GM21619 (cell line): ENCODE data around the gene DAW1.
A peak's percentile ranks its signal among the peaks of the same experiment; 100 is the strongest.

Experiments
- ATAC-seq: cut with Tn5 transposase; IDR thresholded peaks from one replicate; pipeline ENCODE4 v1.9.1; 2021; ENCODE audit not compliant: unreplicated experiment

Gene DAW1

DNA sequence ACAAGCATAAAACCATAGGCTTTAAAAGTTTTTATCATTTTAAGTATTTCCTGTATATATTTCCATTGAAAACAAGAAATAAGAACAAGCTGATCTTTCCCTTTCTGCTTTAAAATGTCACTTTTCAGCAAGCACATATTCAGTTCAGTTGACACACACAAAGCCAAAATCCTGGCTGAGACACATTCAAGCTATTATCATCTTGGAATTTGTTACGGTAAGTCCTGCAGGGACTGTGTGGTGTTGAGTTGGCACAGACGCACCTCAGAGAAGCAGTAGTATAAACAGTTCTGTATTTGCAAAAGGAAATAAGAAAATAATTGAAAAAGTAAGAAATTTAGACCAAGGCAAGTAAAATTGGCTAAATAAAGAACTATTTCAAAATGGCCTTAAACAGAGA, 10.4 kb upstream of the DAW1 start:
- ATAC-seq = no peak

DNA sequence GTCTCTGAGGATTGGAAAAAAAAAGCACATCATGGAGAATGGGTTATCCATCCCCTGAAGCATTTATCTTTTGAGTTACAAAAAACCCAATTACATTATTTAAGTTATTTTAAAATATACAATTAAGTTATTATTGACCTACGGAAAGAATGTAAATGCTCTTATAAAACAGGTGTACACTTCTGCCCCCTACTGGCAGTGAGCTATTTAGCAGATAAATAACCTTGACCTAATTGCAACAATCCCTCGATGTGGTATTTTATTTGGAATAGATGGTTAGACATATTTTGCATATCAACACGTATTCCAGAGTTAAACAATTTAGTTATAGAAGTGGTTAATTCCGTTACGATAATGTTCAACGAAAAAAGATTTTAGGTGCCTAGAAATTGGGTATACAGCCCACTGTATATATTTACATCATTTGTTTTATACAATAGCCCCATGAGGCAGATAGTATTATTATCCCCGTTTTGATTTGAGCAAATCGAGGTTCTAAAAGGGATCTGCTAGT, 9.1 kb upstream of the DAW1 start:
- no peak for ATAC-seq

DNA sequence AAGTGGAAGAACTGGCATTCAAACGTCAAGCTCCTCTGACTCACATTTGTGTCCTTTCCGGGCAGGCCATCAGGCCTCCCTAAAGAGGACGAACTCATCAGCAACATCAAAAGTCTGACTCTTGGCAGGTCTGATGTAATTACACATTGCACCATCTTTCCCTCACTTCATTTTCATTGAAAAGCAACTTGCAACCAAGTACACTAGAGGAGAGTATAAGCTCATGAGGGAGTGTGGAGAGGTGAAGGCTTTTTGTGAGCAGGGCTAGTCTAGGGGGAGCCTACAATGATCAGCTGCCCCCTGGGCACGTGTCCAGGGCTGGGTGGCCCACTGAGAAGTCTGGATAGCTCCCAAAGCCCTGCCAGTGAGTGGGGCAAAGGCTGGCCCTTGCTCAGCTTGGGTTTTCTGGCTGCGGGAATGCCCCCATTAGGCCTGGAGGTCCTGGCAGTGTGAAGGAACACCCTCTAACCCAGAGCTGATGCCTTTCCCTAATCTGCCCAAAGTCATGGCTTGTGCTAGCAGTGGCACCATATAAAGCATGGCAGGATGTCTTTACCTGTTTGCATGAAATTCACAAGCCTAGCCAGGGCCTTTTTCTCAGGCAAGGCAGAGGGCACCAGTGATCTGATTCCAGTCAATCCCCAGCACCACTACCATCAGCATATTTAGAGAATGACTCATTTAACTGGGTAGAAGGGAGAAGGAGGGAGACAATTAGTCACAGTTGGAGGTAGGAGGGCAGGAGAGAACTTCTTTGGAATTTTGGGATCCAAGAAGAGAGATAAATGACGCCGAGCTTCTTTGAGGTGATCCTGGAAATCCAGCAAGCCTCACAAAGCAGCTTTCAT, 8.5 kb upstream of the DAW1 start:
- no peak for ATAC-seq

DNA sequence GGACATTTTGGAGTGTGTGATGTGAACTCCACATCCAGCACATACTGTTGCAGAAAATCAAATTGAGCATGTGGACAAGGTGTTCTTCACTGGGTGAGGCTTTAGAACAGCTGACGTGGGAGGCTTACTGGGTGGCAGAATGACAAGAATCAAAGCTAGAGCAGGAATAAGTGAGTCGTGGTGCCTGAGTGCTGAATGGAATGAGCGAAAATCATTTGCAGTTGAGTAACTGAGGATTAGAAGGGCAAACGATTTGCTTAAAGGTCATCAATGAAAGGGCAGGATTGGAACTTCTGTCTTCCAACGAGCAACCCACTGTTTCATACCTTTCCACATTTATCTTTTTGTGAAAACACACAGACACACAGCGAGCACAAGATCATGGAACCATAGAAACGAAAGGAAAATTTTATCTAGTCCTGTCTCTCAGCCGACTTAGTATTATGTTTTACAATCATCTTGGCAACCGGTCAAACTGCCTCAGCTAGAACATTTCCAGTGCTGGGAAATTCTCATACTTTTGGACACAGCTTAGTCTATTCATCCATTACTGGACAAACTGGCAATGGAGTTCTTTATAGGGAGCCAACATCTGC, 7.2 kb upstream of the DAW1 start:
- ATAC-seq = no peak

DNA sequence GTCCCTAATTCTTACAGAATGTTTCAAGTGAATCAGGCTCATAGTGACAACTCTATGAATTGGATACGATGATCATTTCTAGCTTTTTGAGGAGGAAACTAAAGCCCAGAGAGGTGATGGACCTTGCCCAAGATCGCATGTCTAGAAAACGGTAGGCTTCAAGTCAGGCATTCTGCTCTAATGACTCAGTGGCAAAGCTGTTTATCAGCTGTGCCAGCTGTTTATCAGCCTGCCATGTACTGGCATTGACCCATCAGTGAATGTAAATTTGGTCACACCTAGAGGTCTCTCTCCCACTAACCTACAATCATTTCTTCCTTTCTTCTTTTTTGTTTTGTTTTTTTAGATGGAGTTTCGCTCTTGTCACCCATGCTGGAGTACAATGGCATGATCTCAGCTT, 6.1 kb upstream of the DAW1 start:
- ATAC-seq = no peak

DNA sequence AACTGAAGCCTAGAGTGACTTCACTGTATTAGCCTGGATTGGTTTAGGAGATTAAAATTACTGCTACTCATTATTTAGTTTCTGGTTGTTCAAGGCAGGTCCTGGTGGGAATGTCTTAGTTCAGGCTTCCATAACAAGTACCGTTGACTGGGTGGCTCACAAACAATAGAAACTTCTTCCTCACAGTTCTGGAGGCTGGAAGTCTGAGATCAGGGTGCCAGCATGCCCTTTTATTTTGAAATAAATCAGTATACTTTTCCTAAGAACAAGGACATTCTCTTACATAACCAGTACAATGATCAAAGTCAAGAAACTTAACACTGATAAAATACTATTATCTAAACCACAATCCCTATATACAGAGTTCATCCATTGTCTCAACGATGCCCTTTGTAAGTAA, 4.0 kb upstream of the DAW1 start:
- ATAC-seq = no peak

DNA sequence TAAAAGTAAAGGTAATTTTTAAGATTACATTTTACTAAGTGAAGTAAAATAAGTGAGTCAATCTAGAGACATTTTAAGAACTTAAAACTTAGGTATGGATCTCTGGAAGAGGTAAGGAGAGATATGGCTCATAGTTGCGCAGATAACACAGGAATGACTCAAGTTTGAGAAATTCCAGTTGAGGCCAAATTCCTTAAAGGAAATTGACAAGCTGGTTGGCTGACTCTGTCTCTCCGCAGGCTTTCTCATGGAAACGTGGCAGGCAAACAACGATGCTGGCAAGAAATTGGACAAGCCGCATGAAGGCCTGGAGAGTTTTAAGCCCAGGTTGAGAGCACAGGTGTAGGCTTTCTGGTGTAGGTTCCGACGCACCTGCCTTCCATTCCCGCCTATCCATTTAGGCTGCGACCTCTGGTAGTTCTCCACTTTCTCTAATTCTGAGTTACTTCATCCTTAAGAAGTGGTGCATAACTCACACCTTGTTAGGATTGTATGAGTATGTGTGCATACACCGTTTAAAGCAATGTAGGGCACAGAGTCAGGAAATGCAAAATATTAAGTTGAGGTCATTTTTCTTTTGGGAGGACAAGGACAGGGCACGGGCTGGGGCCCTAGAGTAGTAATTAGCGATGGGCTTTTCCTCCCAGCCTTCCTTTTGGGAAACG, 589 bp upstream of the DAW1 start:
- no peak for ATAC-seq

DNA sequence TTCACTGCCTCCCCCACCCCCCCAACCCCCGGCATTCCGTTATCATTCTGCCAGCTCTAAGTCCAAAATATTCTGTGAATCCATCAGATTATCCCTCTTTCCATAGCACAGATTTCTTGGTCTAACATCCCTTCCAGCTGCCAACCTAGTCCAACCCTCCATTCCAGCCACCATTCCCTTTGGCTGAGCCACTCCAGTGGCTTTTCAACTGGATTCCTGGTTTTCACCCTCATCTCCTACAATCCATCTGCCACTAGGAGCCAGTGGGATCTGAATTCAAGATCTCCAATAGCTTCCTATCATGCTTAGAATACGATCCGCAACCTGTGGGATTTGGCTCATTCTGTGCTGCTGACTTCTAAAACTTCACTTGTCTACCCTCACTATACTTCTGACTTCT, 1.2 kb downstream of the DAW1 start:
- ATAC-seq = no peak

DNA sequence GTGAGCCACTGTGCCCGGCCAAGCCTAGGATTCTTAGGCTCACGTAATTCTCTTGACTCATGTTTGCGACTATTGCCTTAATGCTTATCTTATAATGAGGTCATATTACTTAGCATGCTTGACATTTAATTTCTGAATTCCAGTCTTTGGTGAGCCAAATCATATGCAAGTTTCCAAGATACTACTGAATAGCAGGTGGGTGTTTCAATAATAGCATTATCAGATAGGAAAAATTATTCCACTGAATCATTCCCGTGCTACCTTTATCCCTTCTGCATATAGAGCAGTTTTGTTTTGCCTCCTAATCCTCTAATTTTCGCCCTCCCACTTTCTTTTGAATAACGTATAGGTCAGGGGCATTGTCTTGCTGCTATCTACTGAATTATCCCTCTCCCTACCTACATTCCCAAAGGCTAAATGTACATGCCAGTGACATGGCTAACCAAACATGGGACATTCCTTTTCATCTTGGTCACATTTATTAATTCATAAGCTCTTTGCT, 4.9 kb downstream of the DAW1 start:
- ATAC-seq = no peak

DNA sequence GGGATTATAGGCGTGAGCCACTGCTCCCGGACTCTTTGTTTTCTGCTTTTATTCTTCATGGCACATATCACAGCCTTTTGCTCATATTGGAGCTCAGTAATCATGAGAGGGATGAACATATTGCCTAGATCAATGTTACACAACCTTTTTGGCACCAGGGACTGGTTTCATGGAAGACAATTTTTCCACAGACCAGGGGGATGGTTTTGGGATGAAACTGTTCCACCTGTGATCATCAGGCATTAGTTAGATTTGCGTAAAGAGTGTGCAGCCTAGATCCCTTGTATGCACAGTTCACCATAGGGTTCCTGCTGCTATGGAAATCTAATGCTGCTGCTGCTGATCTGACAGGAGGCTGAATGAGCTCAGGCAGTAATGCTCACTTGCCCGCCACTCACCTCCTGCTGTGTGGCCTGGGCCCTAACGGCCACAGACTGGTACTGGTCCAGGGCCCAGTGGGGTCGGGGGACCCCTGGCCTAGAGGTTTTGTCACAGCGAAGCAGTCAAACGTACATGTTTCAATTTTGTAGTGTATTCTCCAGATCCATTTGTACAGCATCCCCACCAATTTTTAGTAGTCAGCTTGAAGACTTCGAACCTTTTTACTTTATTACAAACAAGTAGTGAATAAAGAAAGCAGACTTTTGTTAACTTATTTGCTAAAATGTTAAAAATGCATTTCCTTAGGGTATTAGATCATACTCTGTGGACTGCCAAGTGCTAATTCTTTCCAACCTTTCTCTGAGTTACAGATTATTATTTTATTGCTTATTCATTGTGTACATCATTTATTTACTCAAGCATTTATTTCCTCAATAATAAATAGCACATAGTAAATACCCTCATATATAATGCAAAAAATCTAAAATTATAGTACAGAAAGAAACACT, 6.2 kb downstream of the DAW1 start:
- ATAC-seq = no peak

DNA sequence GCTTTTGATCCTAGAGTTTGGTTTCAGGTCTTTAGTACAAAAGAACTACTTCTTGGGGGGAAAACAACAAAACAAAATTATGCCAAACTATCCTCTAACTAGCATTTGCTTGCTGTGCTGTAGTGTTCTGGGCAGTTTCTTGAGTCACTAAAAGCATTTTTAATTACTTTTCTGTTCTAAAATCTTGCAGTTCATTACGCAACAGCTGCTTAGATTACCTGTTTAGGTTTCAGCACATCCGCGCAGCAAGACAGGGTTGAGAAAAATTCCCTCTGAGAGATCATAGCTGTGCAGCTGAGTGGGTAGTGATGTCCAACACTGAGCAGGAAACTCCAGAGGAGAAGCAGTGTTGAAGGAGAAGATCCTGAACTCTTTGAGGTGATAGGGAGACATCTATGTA, 9.0 kb downstream of the DAW1 start:
- no peak for ATAC-seq

DNA sequence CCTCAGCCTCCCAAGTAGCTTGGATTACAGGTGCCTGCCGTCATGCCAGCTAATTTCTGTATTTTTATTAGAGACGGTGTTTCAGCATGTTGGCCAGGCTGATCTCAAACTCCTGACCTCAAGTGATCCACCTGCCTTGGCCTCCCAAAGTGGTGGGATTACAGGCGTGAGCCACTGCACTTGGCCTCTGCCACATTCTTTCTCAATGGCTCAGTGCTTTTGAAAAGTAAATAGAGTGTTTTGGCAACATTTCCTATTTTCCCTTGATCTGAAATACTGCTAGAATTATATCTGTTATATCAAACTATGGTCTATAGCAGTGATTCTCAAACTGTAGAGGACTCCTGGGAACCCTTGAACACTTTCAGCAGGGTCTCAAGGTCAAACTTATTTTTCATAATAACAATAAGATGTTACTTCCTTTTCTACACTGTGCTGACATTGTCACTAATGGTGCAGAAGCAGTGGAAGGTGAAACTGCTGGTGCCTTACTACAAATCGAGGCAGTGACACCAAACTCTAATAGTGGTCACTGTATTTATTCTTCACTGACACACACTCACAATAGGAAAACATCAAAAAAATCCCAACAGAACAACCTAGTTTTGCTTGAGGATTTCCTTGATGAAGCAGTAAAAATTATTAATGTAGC, 10.6 kb downstream of the DAW1 start:
- peak; percentile 63 for ATAC-seq

DNA sequence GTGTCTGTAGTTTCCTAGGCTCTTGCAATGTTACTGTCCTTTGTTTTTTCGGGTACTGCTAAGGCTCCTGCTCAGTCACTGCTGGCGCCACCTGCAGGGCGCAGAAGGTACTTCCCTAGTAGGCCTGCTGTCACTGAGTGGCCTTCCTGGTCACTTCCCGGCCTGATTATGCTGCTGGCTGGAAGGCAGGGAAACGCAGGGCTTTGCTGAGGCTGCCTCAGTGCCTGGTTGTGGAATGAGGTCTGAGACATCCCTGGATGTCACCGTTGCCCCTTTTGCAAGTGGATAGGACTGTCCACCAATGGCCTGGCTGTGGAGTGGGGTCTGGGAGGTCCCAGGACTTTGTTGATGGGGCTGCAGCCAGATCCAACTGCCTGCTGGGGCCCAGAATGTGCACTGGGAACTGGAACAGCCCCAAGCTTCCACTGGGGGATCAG, 13.1 kb downstream of the DAW1 start:
- ATAC-seq = peak; percentile 92

DNA sequence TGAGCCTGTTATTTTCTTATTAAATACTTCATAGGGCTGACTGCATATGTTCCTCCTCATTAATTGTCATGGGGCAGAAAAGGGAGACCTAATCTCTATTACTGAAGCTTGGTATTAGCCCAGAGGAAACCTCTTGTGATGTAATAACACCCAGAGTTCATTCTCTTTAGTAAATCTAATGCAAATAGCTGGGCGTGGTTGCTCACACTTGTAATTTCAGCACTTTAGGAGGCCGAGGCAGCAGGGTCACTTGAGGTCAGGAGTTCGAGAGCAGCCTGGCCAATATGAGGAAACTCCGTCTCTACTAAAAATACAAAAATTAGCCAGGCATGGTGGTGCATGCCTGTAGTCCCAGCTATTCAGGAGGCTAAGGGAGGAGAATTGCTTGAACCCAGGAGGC, 14.7 kb downstream of the DAW1 start:
- ATAC-seq = no peak

DNA sequence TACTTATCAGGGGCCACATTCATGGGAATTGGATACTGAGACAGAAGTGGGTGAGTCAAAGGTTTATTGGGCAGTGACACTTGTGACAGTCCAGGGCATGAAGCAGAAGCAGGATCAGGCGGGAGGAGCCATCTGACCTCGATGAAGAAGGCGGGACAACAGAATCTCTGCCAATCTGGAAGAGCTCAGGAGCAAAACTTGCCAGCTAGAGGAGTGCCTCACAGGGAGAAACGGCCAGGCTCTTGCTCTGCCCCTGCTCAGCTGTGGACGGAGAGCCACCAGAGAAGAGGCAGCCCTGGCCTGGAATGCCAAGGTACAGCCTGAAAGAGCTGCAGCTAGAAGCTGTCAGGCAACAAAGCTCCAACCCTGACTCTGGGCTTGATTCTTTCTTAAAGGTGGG, 16.9 kb downstream of the DAW1 start:
- ATAC-seq = no peak

DNA sequence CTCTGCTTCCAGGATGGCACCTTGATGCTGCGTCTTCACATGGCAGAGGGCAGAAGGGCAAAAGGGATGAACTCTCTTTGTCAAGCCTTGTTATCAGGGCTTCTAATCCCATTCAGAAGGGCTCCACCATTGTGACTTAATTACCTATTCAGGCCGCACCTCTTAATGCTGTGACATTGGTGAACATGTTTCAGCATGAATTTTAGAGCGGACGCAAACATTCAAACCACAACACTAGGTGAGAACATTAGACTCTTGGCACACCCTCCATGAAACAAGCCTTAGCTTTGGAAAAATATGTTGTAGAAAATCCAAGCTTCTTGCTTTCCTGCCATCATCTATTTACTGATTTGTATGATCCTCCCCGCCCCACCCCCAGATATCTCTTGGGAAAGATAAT, 17.9 kb downstream of the DAW1 start:
- ATAC-seq = no peak

DNA sequence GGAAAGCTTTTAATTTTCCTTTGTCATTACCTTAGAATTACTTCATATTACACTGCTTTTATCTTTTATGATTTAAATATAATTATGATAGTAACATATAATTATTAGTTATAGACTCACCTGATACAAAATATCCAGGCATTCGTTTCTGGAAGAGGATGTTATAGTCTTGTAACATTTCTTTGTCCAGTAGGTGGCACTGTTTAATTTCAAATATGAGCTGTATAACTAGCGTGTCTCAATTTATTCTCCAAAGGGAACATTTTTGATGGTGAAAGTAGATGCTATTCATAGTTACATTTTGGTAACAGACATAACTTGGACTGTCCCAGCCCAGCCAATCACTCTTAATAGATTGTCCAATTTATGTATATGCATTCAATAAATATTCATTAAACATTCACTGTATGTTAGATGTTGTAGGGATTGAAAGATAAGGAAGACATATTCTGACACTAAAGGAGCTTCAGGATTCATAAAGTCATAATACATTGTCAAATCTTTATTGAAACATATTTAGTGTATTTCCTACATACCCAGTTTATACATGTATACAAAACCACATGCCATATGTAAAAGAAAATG, 19.2 kb downstream of the DAW1 start:
- peak; percentile 87 for ATAC-seq

DNA sequence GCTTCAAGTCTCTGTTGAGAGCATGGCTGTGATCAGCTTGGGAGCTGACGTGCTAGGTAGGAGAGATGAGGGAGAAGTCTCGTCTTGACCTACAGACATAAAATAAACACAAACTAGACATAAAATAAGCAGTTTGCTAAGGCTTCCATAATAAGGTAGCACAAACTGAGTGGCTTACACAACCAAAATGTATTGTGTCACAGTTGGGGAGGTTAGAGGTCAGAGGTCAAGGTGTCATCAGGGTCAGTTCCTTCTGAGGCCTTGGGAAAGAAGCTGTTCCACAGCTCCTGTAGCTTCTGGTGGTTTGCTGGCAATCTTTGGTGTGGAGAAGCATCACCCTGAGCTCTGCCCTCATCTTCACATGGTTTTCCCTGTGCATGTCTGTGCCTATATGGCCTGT, 20.2 kb downstream of the DAW1 start:
- ATAC-seq = no peak

DNA sequence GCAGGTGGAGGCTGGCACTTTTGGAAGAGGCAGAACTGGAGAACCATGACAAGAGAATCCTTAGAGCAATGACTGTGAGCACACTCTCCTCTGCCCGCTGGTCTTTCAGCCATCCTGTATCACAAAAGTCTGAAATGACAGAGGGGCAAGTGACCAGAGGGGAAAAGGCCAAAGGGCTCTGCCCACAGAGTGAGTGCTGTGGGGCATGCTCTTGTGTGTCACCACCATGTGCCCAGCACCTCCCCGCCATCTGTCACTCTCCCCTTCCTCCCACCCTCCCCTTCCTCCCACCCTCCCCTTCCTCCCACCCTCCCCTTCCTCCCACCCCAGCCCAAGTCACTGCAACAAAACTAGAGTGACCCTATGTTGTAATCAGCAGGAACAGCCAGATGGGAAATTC, 31.9 kb downstream of the DAW1 start:
- no peak for ATAC-seq

DNA sequence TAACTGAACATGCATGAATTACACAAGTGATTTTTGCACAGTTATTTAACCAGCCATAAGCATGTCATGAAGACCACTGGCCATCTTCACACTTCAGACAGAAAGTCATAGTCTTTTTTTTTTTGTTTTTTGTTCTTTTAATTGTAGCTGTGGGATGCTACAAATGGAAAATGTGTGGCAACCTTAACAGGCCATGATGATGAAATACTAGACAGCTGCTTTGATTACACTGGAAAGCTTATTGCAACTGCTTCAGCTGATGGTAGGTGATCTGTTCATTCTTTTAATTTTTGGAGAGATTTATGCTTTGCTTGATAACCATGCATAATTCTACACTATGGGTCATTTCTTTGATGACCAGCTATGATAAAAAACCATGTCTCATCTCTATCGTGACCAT, 35.6 kb downstream of the DAW1 start:
- no peak for ATAC-seq
